Tibial nerve (tissue), 4 donors: ENCODE results near the gene ITPRIPL2. TPM values are rescaled to one million over a fixed set of nuclear protein-coding genes. Genes with fewer than 3 reads are reported as not detected.
A peak's percentile ranks its signal among the peaks of the same experiment; 100 is the strongest.

ENCODE experiments used
- DNase-seq, 2 donors: peaks; one replicate each; pipeline ENCODE4 v3.0.0-alpha.2; 2019; ENCODE audit warnings: low spot score in 2 of 2
- H3K27ac ChIP-seq, 4 donors: fragments of 200-600 bp; sonication (generic) in 3 of 4; one replicate each; pipeline ENCODE4 v1.5.1; 2017 to 2019; ENCODE audit warnings: mild to moderate bottlenecking in 1 of 4
- H3K27me3 ChIP-seq, 2 donors: fragments of 200-600 bp; sonication (generic) in 1 of 2; one replicate each; pipeline versions ENCODE4 v1.5.1 to v1.6.0; 2017 to 2019
- H3K36me3 ChIP-seq, 3 donors: fragments of 200-600 bp; sonication (generic); one replicate each; pipeline ENCODE4 v1.5.1; 2018 to 2019
- H3K4me1 ChIP-seq, 4 donors: fragments of 200-600 bp; sonication (generic) in 3 of 4; one replicate each; pipeline ENCODE4 v1.5.1; 2017 to 2019
- H3K4me3 ChIP-seq, 4 donors: fragments of 200-600 bp; sonication (generic) in 3 of 4; one replicate each; pipeline ENCODE4 v1.5.1; 2017 to 2019; ENCODE audit warnings: mild to moderate bottlenecking in 1 of 4, moderate library complexity in 1 of 4
- H3K9me3 ChIP-seq, 4 donors: fragments of 200-600 bp; sonication (generic) in 3 of 4; one replicate each; pipeline ENCODE4 v1.5.1; 2017 to 2019
- EP300 ChIP-seq, 2 donors: sonication (generic); formaldehyde crosslinking; IDR thresholded peaks; one replicate each; pipeline ENCODE4 v1.6.1; 2017; ENCODE audit warnings: antibody characterized with exemption in 2 of 2, mild to moderate bottlenecking in 1 of 2
- POLR2A ChIP-seq, 2 donors: fragments of 450-650 bp; IDR thresholded peaks; one replicate each; pipeline ENCODE4 v1.6.1; 2017; ENCODE audit warnings: antibody characterized with exemption in 2 of 2, mild to moderate bottlenecking in 2 of 2, moderate library complexity in 2 of 2
- WGBS, 2 donors: methylation state at CpG; one replicate each; pipeline ENCODE4 v1.1.5; 2018; 5-methylcytosine and 5-hydroxymethylcytosine counted together
- total RNA-seq, 4 donors: library from RNA; depleted of rRNA; stranded (reverse); fragments of >200 nt; gene quantifications; one replicate each; pipeline ENCODE4 v1.1.0, GENCODE V29; 2016
- TF ChIP-seq, protein P1 (sequence below), 5 experiments: fragments of 200-600 bp in 3 of 5; fragments of 450-650 bp in 2 of 5; sonication (generic) in 3 of 5; IDR thresholded peaks; one replicate each; pipeline ENCODE4 v1.5.1; 2016 to 2019; ENCODE audit warnings: antibody characterized with exemption in 5 of 5, mild to moderate bottlenecking in 3 of 5, moderate library complexity in 2 of 5

ITPRIPL2 gene
- total RNA-seq, 4 donors from 2014 or later: 51.3 to 68.7 (median 59.6) TPM

DNA sequence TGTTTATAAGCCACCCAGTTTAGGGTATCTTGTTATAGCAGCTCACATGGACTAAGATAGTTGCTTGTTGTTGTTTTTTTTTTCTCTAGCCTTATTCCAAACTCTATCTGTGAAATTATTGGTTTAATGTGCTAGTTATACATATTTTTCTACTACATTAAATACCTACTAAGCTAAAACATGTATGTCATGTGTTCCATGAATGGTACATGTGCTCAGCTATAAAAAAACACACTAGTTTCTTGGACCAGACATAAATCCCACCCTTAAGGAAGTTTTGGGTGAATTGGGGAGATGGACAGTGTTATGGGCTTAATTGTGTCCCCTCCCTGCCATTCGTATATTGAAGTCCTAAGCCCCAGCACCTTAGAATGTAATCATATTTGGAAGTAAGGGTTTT, 19.8 kb downstream of the ITPRIPL2 start:
- no peak overlapping the region for H3K4me3 ChIP-seq
- WGBS, 2 donors: 87 to 92% methylated on average over 1 of the region's 1 CpG
- no peaks in the 10 kb centered on the region for H3K27me3 ChIP-seq
- TF ChIP-seq, protein P1, sequence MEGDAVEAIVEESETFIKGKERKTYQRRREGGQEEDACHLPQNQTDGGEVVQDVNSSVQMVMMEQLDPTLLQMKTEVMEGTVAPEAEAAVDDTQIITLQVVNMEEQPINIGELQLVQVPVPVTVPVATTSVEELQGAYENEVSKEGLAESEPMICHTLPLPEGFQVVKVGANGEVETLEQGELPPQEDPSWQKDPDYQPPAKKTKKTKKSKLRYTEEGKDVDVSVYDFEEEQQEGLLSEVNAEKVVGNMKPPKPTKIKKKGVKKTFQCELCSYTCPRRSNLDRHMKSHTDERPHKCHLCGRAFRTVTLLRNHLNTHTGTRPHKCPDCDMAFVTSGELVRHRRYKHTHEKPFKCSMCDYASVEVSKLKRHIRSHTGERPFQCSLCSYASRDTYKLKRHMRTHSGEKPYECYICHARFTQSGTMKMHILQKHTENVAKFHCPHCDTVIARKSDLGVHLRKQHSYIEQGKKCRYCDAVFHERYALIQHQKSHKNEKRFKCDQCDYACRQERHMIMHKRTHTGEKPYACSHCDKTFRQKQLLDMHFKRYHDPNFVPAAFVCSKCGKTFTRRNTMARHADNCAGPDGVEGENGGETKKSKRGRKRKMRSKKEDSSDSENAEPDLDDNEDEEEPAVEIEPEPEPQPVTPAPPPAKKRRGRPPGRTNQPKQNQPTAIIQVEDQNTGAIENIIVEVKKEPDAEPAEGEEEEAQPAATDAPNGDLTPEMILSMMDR (IDR thresholded peaks at IDR 0.05): no peak
- TF ChIP-seq POLR2A (IDR thresholded peaks at IDR 0.05) (no peak), EP300 (IDR thresholded peaks at IDR 0.05) (no peak)
- H3K9me3 ChIP-seq: no peaks in the 10 kb centered on the region
- DNase-seq: no peak
- no peaks in the 10 kb centered on the region for H3K36me3 ChIP-seq
- no peak overlapping the region for H3K27ac ChIP-seq
- H3K4me1 ChIP-seq: peaks cover 0 to 73% (median 39%) of the 10 kb centered on the region in 4 donors

DNA sequence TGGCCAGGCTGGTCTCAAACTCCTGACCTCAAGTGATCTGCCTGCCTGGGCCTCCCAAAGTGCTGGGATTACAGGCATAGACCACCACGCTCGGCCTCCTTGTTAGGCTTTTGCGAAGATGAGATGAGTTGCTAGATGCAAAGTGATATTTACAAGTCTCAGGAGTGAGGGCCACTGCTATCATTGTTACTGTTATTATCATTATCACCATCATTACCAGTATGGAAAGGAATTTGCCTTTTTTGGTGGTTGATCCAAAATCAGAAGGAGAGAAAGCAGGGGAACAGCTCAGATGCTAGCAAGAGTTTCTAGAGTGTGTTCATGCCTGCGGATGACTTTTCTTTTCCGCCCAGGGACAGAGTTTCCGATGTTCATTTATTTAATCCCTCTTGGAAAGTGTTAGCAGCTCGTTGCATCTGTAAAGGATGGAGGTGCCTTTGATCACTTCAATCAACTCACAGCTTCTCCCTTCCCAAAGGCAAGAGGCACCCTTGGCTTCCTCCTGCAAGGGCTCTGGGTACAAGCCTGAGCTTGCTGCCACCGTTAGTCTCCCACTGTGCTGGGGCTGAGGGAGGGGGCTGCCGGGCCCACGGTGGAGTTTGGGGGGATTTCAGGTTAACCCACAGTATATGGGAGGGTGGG, 21.6 kb downstream of the ITPRIPL2 start:
- H3K36me3 ChIP-seq: no peaks in the 10 kb centered on the region
- no peak for DNase-seq
- WGBS, 2 donors: 70 to 73% methylated on average over 10 of the region's 10 CpGs
- H3K4me1 ChIP-seq: peaks cover 0 to 75% (median 35%) of the 10 kb centered on the region in 4 donors
- H3K27me3 ChIP-seq: no peaks in the 10 kb centered on the region
- no peaks in the 10 kb centered on the region for H3K9me3 ChIP-seq
- no peak overlapping the region for H3K27ac ChIP-seq
- H3K4me3 ChIP-seq: no peak overlapping the region
- TF ChIP-seq, protein P1 (IDR thresholded peaks at IDR 0.05): no peak
- TF ChIP-seq EP300 (IDR thresholded peaks at IDR 0.05): no peak
- no peak for TF ChIP-seq POLR2A (IDR thresholded peaks at IDR 0.05)

DNA sequence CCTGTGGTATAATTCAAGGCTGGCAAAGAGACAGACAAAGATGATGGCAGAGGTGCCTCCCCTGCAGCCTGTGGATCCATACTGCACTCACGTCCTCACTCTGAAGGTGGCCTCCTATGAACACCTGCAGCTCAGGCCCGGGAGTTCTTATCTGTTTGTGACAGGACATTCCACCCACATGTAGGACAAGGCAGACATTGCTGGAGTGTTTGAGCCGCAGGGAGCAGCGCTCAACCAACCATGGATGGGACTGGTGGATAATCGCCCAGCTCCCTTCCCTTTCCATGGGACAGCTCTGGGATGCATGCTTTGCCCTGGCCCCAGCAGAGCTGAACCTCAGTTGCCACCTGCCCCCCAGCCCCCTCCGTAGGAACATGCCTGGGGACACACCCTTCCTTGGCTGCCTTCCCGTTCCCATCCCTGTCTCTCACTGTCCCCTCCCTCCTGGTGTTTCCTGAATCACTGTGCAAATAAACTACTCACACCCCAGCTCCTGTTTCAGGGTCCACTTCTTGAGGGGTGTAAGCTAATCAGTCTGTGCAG, 22.2 kb downstream of the ITPRIPL2 start:
- Histone ChIP-seq H3K27me3 (no peaks in the 10 kb centered on the region), H3K4me1 (peaks cover 0 to 74% (median 30%) of the 10 kb centered on the region in 4 donors)
- WGBS, 2 donors: 50 to 58% methylated on average over 5 to 6 of the region's 7 CpGs

DNA sequence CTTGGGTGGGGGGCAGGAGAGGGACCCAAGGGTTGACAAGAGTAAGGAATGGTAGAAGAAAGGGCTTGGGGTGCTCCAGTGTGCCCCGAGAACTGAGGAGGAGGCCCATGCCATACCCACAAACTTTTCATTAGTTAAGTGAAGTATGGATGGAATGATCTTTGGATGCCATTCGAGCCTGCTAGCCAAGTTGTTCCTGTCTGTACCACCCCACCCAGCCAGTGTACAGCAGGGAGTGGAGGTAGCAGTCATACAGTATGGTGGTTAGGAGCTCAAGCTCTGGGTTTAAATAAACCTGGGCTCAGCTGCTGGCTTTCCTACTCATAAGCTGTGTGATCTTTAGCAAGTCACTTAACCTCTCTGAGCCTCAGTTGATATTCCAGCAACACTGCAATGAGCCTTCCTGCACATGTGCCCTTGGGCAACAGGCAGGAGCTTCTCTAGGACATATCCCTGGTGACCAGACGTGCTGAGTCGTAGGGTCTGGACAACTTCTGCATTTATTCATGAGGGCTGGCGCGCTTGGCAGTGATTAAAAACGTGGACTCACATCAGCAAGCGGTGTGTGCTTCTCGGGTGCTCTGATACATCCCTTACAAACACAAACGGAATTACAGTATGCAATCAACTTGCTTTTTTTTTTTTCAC, 22.9 kb downstream of the ITPRIPL2 start:
- TF ChIP-seq EP300 (IDR thresholded peaks at IDR 0.05) (peak in 1 of 2 donors; percentile 52), POLR2A (IDR thresholded peaks at IDR 0.05) (no peak)
- TF ChIP-seq, protein P1 (IDR thresholded peaks at IDR 0.05): no peak
- Histone ChIP-seq H3K4me1 (peaks cover 0 to 67% (median 23%) of the 10 kb centered on the region in 4 donors), H3K4me3 (no peak overlapping the region), H3K36me3 (no peaks in the 10 kb centered on the region), H3K27me3 (no peaks in the 10 kb centered on the region), H3K9me3 (no peaks in the 10 kb centered on the region), H3K27ac (peak overlapping the region in 2 of 4 donors; percentile 11 to 31)
- WGBS, 2 donors: 51 to 66% methylated on average over 10 of the region's 10 CpGs
- peak in 1 of 2 donors; percentile 50 for DNase-seq

More for the DNA sequence above, 22.2 kb downstream of the ITPRIPL2 start:
- no peak overlapping the region for H3K4me3 ChIP-seq
- H3K27ac ChIP-seq: peak overlapping the region in 2 of 4 donors; percentile 11 to 31
- no peaks in the 10 kb centered on the region for H3K36me3 ChIP-seq
- TF ChIP-seq POLR2A (IDR thresholded peaks at IDR 0.05) (no peak), EP300 (IDR thresholded peaks at IDR 0.05) (no peak)
- TF ChIP-seq, protein P1 (IDR thresholded peaks at IDR 0.05): no peak
- DNase-seq: no peak
- H3K9me3 ChIP-seq: no peaks in the 10 kb centered on the region
